Natural killer cell (primary cell): ENCODE results near the gene DNAJC15. TPM values are rescaled to one million over a fixed set of nuclear protein-coding genes. Genes with fewer than 3 reads are reported as not detected.

ENCODE experiments used
- ATAC-seq, 3 donors: fragments of 150-1000 bp in 2 of 3; fragments of 200-7000 bp in 1 of 3; cut with Tn5 transposase; 1 replicate in 1 of 3; 2 replicates in 2 of 3; pipeline ENCODE4 v1.10.0; 2021; ENCODE audit warnings: mild to moderate bottlenecking in 2 of 3, moderate library complexity in 2 of 3
- DNase-seq, 2 donors: peaks; one replicate each; pipeline versions ENCODE4 v3.0.0 to v3.0.0-alpha.2; 2013 to 2021; ENCODE audit warnings: mixed read lengths in 1 of 2
- H3K27ac ChIP-seq: one replicate; pipeline ENCODE4 v1.5.1; 2013; ENCODE audit warnings: mild to moderate bottlenecking, low read length
- H3K27me3 ChIP-seq: one replicate; pipeline ENCODE4 v1.6.1; 2013; ENCODE audit warnings: low read length; ENCODE audit not compliant: control insufficient read depth, insufficient read depth
- H3K36me3 ChIP-seq: one replicate; pipeline ENCODE4 v1.6.1; 2013; ENCODE audit warnings: low read length; ENCODE audit not compliant: control insufficient read depth, insufficient read depth
- H3K4me1 ChIP-seq: one replicate; pipeline ENCODE4 v1.6.1; 2013; ENCODE audit warnings: low read length; ENCODE audit not compliant: control insufficient read depth, insufficient read depth
- H3K4me3 ChIP-seq: one replicate; pipeline ENCODE4 v1.5.1; 2013; ENCODE audit warnings: low read length
- H3K9me3 ChIP-seq: one replicate; pipeline ENCODE4 v1.6.1; 2013; ENCODE audit warnings: low read length; ENCODE audit not compliant: control insufficient read depth, insufficient read depth
- H3K27ac Mint-ChIP-seq, 2 donors: one replicate each; pipeline ENCODE4 v1.8.0; 2022; ENCODE audit warnings: mild to moderate bottlenecking in 2 of 2, mixed read lengths in 2 of 2, moderate library complexity in 1 of 2
- H3K27me3 Mint-ChIP-seq, 2 donors: one replicate each; pipeline ENCODE4 v1.8.0; 2022; ENCODE audit warnings: low read depth in 2 of 2, mixed read lengths in 2 of 2
- H3K36me3 Mint-ChIP-seq: one replicate; pipeline ENCODE4 v1.8.0; 2022; ENCODE audit warnings: mixed read lengths
- H3K4me1 Mint-ChIP-seq, 2 donors: one replicate each; pipeline ENCODE4 v1.8.0; 2022; ENCODE audit warnings: mixed read lengths in 2 of 2
- H3K4me3 Mint-ChIP-seq: one replicate; pipeline ENCODE4 v1.8.0; 2022; ENCODE audit warnings: mild to moderate bottlenecking, moderate library complexity, mixed read lengths
- H3K9me3 Mint-ChIP-seq, 2 donors: one replicate each; pipeline ENCODE4 v1.8.0; 2022; ENCODE audit warnings: mixed read lengths in 2 of 2
- CTCF ChIP-seq: fragments of 200-600 bp; IDR thresholded peaks from one replicate; pipeline ENCODE4 v1.8.0; 2022; ENCODE audit warnings: antibody characterized with exemption
- WGBS: methylation state at CpG from one replicate; pipeline ENCODE4 v1.1.7; 2013; ENCODE audit warnings: missing lambda C conversion rate; ENCODE audit not compliant: insufficient coverage; 5-methylcytosine and 5-hydroxymethylcytosine counted together
- intact Hi-C: fragments of 100-400 bp; cut with micrococcal nuclease; formaldehyde crosslinking; loops from one replicate; pipeline ENCODE4 v1.14.2; 2022
- total RNA-seq, 4 donors: library from RNA; stranded (reverse); fragments of 120-200 nt in 1 of 4; gene quantifications; one replicate each; pipeline versions ENCODE4 v1.2.3 to v1.2.4, GENCODE V29; 2013 to 2022

The DNAJC15 gene
- total RNA-seq, 3 donors from 2014 or later (not counting 1 experiment from before 2014, with no cell fraction given): 7.7 to 10.0 (median 8.3) TPM

GRCh38 chr13:43016226-43016625 lies 7.2 kb upstream of the DNAJC15 start:
- H3K9me3 ChIP-seq: no peaks in the 10 kb centered on the region
- H3K27me3 Mint-ChIP-seq: no peaks in the 10 kb centered on the region
- H3K4me3 Mint-ChIP-seq: no peak overlapping the region
- ATAC-seq (no peak), DNase-seq (no peak)
- no peak overlapping the region for H3K4me3 ChIP-seq
- H3K36me3 Mint-ChIP-seq: no peaks in the 10 kb centered on the region
- intact Hi-C loops: no loop called here
- H3K36me3 ChIP-seq: no peaks in the 10 kb centered on the region
- no peak overlapping the region for H3K27ac ChIP-seq
- H3K9me3 Mint-ChIP-seq: no peaks in the 10 kb centered on the region
- H3K27ac Mint-ChIP-seq: no peak overlapping the region
- no peak for TF ChIP-seq CTCF
- 87% methylated on average over 4 of the region's 5 CpGs for WGBS
- no peaks in the 10 kb centered on the region for H3K27me3 ChIP-seq
- H3K4me1 ChIP-seq: no peaks in the 10 kb centered on the region
- no peaks in the 10 kb centered on the region for H3K4me1 Mint-ChIP-seq

- peaks cover 17% of the 10 kb centered on the region for H3K4me1 ChIP-seq
- Mint-ChIP-seq H3K36me3 (no peaks in the 10 kb centered on the region), H3K4me1 (peaks cover 6 to 16% of the 10 kb centered on the region in 2 donors), H3K27me3 (no peaks in the 10 kb centered on the region), H3K27ac (no peak overlapping the region), H3K4me3 (no peak overlapping the region), H3K9me3 (no peaks in the 10 kb centered on the region)
- no peak for ATAC-seq
- H3K36me3 ChIP-seq: no peaks in the 10 kb centered on the region
- TF ChIP-seq CTCF: no peak
- no peak overlapping the region for H3K27ac ChIP-seq
- intact Hi-C loops: no loop called here
- no peaks in the 10 kb centered on the region for H3K27me3 ChIP-seq
- no peaks in the 10 kb centered on the region for H3K9me3 ChIP-seq
- DNase-seq: no peak
- WGBS: 93% methylated on average over 2 of the region's 2 CpGs
- H3K4me3 ChIP-seq: no peak overlapping the region
These were observed 3.6 kb upstream of the DNAJC15 start for GRCh38 chr13:43019811-43020210.

- no CpG with 5 or more reads among the region's 1 CpG for WGBS
- H3K4me3 Mint-ChIP-seq: no peak overlapping the region
- H3K9me3 Mint-ChIP-seq: no peaks in the 10 kb centered on the region
These were observed 2.6 kb upstream of the DNAJC15 start for GRCh38 chr13:43020794-43021193.

More at GRCh38 chr13:43020794-43021193, 2.6 kb upstream of the DNAJC15 start:
- H3K4me1 ChIP-seq: peaks cover 22% of the 10 kb centered on the region
- no peaks in the 10 kb centered on the region for H3K9me3 ChIP-seq
- intact Hi-C loops: no loop called here
- H3K27me3 ChIP-seq: no peaks in the 10 kb centered on the region
- H3K27ac ChIP-seq: no peak overlapping the region
- no peaks in the 10 kb centered on the region for H3K36me3 ChIP-seq
- Mint-ChIP-seq H3K4me1 (peaks cover 13 to 24% of the 10 kb centered on the region in 2 donors), H3K27me3 (no peaks in the 10 kb centered on the region), H3K27ac (no peak overlapping the region), H3K36me3 (no peaks in the 10 kb centered on the region)
- H3K4me3 ChIP-seq: no peak overlapping the region
- ATAC-seq (no peak), DNase-seq (no peak)
- TF ChIP-seq CTCF: no peak
